ENCODE data around the gene RGS12.

- TF ChIP-seq POLR2A (IDR thresholded peaks at IDR 0.05; ENCODE audit: low read depth, low read length) (no peak), TAF1 (IDR thresholded peaks at IDR 0.05; ENCODE audit: low read depth, low read length) (no peak), POLR2AphosphoS5 (IDR thresholded peaks at IDR 0.05; ENCODE audit: low read depth, low read length) (no peak), SPI1 (IDR thresholded peaks at IDR 0.05; ENCODE audit: low read depth, low read length) (no peak), PAX5 (IDR thresholded peaks at IDR 0.05; ENCODE audit: insufficient read depth, low read length, severe bottlenecking) (no peak)
Observed at GRCh38 chr4:3267576-3268394, 25.0 kb upstream of the RGS12 start.
